Measurements from ENCODE around the gene CBX8. TPM values are rescaled to one million over a fixed set of nuclear protein-coding genes. Genes with fewer than 3 reads are reported as not detected.

The CBX8 gene
- total and polyA plus RNA-seq, 12 donors, result 2.2 to 9.3 (median 5.4) TPM

DNA sequence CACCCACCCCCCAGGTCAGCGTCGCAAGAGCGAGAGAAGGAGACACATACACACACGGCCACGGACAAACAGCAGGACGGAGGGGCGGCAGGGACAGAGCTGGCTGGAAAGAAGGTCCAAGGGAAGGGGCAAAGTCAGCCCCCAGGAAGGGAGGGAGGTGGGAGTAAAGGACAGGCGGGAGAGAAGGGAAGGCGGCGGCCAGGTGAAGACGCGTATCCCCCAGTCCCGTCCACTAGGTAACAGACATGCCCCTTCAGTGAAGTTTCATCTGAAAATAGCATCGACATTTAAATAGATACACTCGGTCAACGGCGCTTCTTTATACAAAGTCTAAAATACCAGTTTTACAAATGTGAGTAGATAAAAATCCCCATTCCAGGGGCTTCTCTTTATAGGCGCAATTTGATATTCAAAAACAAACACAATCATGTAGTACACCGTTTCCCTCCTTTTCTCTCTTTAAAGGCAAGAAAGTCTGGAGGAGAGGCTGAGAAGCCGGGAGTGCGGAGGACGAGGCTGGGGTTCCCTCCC lies 4.5 kb downstream of the CBX8 start:
- ATAC-seq (no peak), DNase-seq (no peak)
- Histone ChIP-seq H3K27me3 (peaks cover 25 to 74% (median 67%) of the 10 kb centered on the region in 7 donors), H3K4me3 (peak overlapping the region in 8 of 10 donors; percentile 10 to 43 (median 34)), H3K36me3 (peaks cover 0 to 11% (median 0%) of the 10 kb centered on the region in 9 donors), H3K27ac (no peak overlapping the region), H3K4me1 (peaks cover 17 to 57% (median 40%) of the 10 kb centered on the region in 9 donors), H3K9me3 (no peaks in the 10 kb centered on the region)
- TF ChIP-seq, protein P1, sequence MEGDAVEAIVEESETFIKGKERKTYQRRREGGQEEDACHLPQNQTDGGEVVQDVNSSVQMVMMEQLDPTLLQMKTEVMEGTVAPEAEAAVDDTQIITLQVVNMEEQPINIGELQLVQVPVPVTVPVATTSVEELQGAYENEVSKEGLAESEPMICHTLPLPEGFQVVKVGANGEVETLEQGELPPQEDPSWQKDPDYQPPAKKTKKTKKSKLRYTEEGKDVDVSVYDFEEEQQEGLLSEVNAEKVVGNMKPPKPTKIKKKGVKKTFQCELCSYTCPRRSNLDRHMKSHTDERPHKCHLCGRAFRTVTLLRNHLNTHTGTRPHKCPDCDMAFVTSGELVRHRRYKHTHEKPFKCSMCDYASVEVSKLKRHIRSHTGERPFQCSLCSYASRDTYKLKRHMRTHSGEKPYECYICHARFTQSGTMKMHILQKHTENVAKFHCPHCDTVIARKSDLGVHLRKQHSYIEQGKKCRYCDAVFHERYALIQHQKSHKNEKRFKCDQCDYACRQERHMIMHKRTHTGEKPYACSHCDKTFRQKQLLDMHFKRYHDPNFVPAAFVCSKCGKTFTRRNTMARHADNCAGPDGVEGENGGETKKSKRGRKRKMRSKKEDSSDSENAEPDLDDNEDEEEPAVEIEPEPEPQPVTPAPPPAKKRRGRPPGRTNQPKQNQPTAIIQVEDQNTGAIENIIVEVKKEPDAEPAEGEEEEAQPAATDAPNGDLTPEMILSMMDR (IDR thresholded peaks at IDR 0.05), result no peak
- WGBS, 2 donors, result 8 to 12% methylated on average over 22 of the region's 22 CpGs
- intact Hi-C loops (cut with DNase I), result loop anchor here in 5 of 10 donors (5.0 kb wide), 3 partner anchors 125 to 200 kb away; no protein-coding TSS in a partner anchor

DNA sequence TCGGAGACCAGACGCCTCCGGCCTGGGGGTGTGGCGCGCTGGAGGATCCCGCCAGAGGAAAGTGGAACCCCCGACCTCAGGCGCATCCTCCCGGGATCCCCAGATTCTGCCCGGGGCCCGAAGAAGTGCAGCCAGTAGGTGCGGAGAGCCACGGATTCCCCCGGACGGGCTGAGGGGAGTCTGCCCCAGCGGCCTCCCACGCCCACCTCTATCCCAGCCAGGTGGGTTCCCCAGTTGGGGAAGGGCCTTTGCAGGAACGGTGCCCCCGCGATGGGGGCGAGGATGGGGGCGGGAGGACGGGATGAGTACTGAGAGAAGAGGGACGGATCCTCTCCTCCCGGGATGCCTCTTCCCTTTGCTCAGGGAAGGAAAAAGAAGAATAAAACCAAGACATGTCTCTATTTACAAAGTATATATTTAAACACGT lies 5.1 kb downstream of the CBX8 start:
- Histone ChIP-seq H3K27me3 (peaks cover 25 to 81% (median 74%) of the 10 kb centered on the region in 7 donors), H3K27ac (no peak overlapping the region), H3K4me1 (peaks cover 17 to 57% (median 44%) of the 10 kb centered on the region in 9 donors), H3K4me3 (no peak overlapping the region), H3K36me3 (peaks cover 0 to 11% (median 0%) of the 10 kb centered on the region in 9 donors), H3K9me3 (no peaks in the 10 kb centered on the region)
- intact Hi-C loops (cut with DNase I), result loop anchor here in 5 of 10 donors (5.0 kb wide), 3 partner anchors 126 to 201 kb away; no protein-coding TSS in a partner anchor
- TF ChIP-seq, protein P1 (IDR thresholded peaks at IDR 0.05), result no peak
- no peak for DNase-seq
- WGBS, 2 donors, result 3 to 4% methylated on average over 26 of the region's 26 CpGs
- no peak for ATAC-seq

DNA sequence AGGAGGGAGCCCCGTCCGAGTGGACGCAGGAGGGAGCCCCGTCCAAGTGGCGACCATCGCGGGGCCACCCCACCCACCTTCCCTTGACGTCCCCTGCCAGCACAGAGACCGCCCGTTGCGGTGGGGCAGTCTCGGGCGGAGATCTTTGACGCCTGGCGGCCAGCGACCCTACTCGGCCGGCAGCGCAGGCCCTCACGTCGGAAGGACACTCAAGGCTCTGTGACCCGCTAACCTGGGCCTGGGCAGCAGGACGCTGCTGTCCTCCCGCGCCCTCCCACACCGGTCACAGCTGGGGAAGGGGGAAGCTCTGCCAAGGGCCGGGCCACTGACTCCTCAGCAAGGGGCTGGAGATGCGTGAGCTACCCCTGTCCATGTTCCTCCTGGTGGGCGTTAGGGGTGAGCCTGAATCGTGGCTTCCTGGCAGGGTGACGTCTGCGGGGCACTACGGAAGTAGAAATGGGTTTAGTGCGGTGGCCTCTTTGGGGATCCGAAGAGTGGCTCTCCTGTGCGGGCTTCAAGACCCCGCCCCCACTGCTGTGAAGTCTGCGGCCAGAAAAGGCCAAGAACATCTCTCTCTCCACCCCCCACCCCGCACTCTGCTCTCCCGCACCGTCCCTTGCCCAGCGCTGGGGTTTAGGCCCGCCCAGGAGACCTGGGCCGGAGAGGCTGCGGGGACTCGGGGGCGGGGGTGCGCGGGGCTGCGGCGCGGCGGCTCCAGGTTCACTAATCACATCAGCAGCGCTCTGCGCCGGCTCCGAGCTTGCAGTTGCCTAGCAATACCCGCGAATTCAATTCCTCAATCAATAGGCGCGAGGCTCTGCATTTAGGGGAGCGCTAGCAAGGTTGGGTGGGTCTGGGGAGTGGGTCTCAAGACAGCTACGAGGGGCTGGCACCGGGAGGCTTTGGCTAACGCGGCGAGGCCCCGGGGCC lies 5.8 kb downstream of the CBX8 start:
- 4 to 5% methylated on average over 68 of the region's 68 CpGs for WGBS, 2 donors
- peaks cover 0 to 11% (median 0%) of the 10 kb centered on the region in 9 donors for H3K36me3 ChIP-seq
- H3K27me3 ChIP-seq, result peaks cover 25 to 87% (median 76%) of the 10 kb centered on the region in 7 donors
- no peak overlapping the region for H3K27ac ChIP-seq
- H3K9me3 ChIP-seq, result no peaks in the 10 kb centered on the region
- ATAC-seq, result no peak
- intact Hi-C loops (cut with DNase I), result loop anchor here in 5 of 10 donors (5.0 kb wide), 3 partner anchors 126 to 201 kb away; no protein-coding TSS in a partner anchor
- peak in 1 of 2 donors; percentile 8 for DNase-seq
- H3K4me1 ChIP-seq, result peaks cover 18 to 57% (median 50%) of the 10 kb centered on the region in 9 donors
- no peak overlapping the region for H3K4me3 ChIP-seq
- TF ChIP-seq, protein P1 (IDR thresholded peaks at IDR 0.05), result no peak
